ENCODE data around the gene TSSK3.
A peak's percentile ranks its signal among the peaks of the same experiment; 100 is the strongest.
"Not testable (repeated sequence)": the region's sequence is repeated elsewhere in the genome, so short reads cannot be mapped to it uniquely, and the experiment has no call there.

TSSK3 gene

GRCh38 chr1:32339363-32339978 lies 22.9 kb upstream of the TSSK3 start:
- DNase-seq, result peak in 1 of 2 experiments; percentile 38

- no peak for DNase-seq
These were observed 21.1 kb upstream of the TSSK3 start for GRCh38 chr1:32341186-32341757.

- DNase-seq, result no peak
These were observed 20.4 kb upstream of the TSSK3 start for GRCh38 chr1:32341971-32342370.

GRCh38 chr1:32342704-32343103 lies 19.6 kb upstream of the TSSK3 start:
- no peak for DNase-seq

GRCh38 chr1:32345289-32345827 lies 17.0 kb upstream of the TSSK3 start:
- no peak for DNase-seq

GRCh38 chr1:32346532-32347157 lies 15.7 kb upstream of the TSSK3 start:
- no peak for DNase-seq

- no peak for DNase-seq
These were observed 13.1 kb upstream of the TSSK3 start for GRCh38 chr1:32349211-32349708.

- peak in 1 of 2 experiments; percentile 79 for DNase-seq
These were observed 11.4 kb upstream of the TSSK3 start for GRCh38 chr1:32350785-32351398.

GRCh38 chr1:32351399-32352238 lies 10.7 kb upstream of the TSSK3 start:
- peak; percentile 91 for DNase-seq

GRCh38 chr1:32352239-32352745 lies 10.0 kb upstream of the TSSK3 start:
- DNase-seq, result no peak

- DNase-seq, result no peak
These were observed 9.4 kb upstream of the TSSK3 start for GRCh38 chr1:32352831-32353383.

- no peak for DNase-seq
These were observed 8.9 kb upstream of the TSSK3 start for GRCh38 chr1:32353431-32353830.

- DNase-seq, result no peak
These were observed 8.3 kb upstream of the TSSK3 start for GRCh38 chr1:32353886-32354570.

- DNase-seq, result not testable (repeated sequence)
These were observed 6.6 kb upstream of the TSSK3 start for GRCh38 chr1:32355778-32356177.

- no peak for DNase-seq
These were observed 5.9 kb upstream of the TSSK3 start for GRCh38 chr1:32356478-32356877.

GRCh38 chr1:32357614-32358013 lies 4.7 kb upstream of the TSSK3 start:
- no peak for DNase-seq

GRCh38 chr1:32358435-32358834 lies 3.9 kb upstream of the TSSK3 start:
- no peak for DNase-seq

GRCh38 chr1:32361308-32361673 lies 1.0 kb upstream of the TSSK3 start:
- no peak for DNase-seq

- DNase-seq, result peak; percentile 33 to 45
These were observed 465 bp upstream of the TSSK3 start for GRCh38 chr1:32361674-32362473.

GRCh38 chr1:32363713-32364112 lies 1.4 kb downstream of the TSSK3 start:
- DNase-seq, result no peak

GRCh38 chr1:32364836-32365235 lies 2.5 kb downstream of the TSSK3 start:
- no peak for DNase-seq

Data from stimulated activated CD4-positive, alpha-beta T cell treated with anti-CD3 and anti-CD28 coated beads, Interleukin-4, amount 100 ng/mL, for 4 hours (primary cell).